AML-193 (cell line): ENCODE measurements around the gene HSPBP1.

Experiments used
- DNase-seq, 2 experiments: peaks; one replicate each; lab custom pipeline; 2025; lab: John Stamatoyannopoulos, UW

Gene HSPBP1

DNA sequence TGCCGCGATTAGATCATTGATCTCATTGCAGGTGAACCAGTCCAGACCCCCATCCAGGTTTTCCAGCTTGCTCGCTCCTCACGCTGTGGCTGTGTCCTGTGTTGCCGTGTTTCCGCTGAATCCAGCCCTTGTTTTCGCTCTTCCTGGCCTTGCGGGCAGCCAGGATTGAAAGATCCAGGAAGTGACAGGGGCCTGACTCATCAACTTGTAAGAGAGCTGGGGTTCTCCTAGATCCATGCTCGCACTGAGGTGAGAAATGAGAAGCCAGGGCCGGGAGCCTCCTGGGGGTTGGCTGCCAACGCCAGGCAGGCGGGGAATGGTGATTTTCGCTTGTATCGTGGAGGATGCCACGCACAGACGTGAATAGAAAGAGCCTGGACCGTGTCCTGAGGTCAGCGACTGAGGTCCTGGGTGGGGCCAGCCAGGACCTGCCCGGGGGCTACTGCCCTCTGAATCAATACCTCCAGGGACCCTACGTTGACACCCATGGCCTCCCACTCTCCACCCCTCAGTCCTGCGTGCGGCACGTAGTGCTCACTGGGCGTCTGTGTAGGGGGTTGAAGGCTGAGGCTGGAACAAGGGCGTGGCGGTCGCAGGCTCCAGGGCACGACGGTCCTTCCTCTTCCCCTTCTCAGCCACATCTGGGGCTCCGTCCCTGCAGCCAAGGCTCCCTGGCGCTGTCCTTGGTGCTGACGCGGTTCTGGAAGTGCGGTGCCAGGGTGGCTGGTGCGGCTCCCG lies 63.3 kb downstream of the HSPBP1 start:
- DNase-seq, result peak; percentile 66 to 67

DNA sequence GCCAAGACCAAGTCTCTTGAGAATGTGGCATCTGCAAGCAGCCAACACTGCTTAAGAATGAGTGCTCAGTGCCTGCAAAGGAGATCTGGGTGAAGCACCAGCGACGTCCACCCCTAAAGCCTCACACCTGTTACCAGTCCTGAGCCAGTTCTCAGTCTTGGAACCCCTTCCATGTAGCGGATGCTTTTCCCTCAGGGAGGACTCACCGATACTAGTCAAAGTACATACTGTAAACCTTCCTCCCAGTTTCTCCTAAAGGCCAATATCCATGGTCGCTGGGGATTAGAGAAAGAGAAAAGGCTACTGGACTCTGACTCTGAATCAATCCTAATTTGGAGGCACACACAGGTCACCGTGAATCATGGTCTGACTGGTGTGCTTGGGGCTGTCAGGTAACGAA lies 66.4 kb downstream of the HSPBP1 start:
- no peak for DNase-seq

DNA sequence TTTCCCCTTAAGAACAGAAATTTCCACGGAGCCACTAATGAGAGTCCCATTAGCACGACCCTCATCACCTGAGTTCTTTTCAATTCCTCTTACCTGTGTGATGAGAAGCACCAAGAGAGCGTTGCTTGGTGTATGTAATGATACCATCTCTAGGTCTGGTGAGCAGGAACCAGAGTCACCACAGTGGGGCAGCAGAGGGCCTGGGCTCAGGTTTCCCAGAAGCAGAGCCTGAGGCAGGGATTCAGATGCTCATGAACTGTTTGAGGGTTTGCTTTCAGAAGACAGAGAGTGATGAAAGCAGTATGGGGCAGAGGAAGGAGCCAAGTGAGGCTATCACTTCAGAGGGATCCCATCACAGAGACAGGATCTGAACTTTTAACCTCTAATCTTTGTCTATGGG lies 67.5 kb downstream of the HSPBP1 start:
- no peak for DNase-seq
